Iris pigment epithelial cell (primary cell): ENCODE results near the gene DPT.

Experiments used
- DNase-seq: peaks from one replicate; pipeline ENCODE4 v3.0.0-alpha.2; 2011; ENCODE audit warnings: low read depth

Gene DPT

DNA sequence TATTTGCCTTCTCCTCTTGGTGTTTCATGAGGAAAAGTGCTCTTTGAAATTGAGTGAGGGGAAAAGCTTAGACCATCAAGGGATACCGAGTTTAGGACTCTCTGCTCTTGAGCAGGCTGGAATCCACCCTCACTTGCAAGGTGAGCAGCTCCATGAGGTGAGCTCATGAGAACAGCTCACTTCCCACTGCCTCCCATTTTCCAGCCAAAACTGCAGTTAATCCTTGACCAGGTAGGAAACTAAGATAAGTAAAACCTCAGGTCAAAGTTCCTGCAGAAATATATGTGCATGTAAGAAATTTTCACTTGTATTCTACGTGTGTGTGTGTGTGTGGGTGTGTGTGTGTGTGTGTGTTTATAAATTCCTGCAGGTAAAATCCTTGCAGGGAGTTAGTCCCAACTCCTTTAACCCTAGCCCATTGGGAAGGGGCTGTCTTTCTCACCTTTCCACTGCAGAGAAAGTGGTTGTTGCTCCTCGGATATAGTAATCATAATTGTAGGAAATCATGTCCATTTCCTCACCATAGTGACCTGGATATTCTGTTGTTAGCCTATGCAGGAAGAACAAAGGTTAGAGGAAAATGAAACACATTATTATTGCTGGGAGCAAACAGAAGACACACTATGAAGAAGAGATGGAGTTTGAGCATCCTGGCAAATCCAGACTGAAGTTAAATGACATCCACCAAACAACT, 28.3 kb downstream of the DPT start:
- DNase-seq: no peak

DNA sequence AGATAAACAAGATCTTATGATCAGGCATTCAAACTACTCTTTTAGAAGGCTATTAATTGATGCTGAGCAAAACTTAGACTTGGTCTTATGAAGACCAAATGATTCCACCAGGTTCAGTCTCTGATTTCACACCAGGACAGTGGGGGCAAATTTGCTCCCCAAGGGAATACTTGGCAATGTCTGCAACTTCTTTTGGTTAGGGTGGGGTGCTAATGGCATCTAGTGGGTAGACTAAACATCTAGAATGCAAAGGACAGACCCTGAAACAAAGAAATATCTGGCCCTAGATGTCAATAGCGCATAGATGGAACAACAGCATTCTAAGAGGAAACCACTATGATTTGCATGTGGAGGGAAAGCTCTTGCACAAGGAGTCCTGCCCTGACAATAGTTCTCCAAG, 30.6 kb downstream of the DPT start:
- DNase-seq: no peak

DNA sequence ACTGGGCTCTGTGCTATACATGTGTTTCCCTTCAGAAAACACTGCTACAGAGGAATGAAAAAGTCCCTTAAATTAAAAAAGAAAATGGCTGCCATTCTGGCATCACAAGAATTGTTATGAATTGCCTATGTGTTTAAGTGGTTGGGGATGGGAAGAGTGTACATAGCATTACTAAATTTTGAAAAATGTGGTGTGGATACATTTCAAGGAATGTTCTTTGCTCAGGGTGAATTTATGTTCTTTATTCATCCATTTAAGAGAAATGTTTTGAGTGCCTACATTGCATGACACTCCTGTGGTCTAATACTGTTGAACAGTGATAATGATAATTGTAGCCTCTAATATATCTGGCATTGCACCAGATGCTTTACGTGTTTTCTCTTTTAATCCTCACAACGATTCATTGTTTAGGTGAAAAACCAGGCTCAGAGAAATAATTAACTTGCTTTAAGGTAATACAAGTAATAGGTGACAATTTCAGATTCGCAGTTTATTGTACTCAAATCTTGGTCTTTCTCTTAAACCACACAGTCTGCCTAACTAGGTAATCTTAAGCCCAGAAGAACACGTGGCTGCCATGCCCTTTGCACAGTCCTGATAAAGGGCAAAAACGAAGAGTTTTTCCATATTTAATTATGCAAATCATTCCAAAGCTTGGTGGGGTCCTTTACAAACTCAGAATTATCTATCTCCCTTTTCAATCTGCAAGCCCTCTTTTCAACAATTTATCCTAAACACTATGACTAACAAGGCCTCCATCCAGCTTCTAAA, 31.5 kb downstream of the DPT start:
- no peak for DNase-seq

DNA sequence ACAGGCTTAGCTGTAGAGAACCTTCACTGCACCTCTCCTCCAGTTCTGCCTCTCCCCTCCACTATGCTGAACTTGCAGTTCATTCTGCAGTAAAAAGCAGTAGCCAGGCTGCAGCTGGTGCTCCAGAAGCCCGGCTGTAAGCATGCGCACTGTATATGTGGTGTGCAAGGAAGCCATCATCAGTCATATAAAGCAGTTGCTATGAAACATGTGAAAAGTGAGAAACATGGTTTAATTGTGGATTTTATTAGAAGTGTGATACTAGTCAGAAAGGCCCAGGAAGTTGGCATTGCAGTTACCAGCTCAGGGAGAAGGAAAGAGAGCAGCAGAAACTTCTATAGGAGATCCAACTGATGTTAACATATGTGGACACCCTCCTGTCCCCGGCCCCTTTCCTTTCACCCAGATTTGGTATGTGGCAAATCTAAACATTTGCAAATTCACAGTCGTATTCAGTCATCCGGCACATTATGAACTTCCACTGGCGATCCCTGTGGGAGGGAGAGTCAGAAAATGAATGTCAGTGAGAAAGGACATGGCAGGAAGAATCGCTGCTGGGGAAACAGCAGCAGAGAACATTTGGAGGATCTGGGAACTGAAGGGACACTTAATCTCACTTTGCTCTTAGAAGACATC, 32.8 kb downstream of the DPT start:
- DNase-seq: no peak

DNA sequence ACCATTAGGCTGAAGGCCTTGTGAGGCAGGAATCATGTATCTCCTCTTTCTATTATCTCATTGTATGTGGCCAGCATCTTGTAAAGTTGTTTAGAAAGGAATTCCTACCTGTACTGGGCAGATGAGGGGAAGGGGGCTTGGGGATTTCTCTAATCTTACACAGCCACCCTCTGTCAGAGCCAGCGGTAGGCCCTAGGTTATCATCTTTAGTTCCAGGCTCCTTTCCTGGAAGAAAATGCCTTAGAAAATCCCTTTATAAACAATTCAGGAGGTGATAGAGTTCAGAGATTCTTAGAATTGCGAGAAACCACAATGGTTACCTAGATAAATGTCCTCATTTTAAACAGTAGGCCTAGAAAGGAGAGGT, 35.2 kb downstream of the DPT start:
- DNase-seq: no peak

DNA sequence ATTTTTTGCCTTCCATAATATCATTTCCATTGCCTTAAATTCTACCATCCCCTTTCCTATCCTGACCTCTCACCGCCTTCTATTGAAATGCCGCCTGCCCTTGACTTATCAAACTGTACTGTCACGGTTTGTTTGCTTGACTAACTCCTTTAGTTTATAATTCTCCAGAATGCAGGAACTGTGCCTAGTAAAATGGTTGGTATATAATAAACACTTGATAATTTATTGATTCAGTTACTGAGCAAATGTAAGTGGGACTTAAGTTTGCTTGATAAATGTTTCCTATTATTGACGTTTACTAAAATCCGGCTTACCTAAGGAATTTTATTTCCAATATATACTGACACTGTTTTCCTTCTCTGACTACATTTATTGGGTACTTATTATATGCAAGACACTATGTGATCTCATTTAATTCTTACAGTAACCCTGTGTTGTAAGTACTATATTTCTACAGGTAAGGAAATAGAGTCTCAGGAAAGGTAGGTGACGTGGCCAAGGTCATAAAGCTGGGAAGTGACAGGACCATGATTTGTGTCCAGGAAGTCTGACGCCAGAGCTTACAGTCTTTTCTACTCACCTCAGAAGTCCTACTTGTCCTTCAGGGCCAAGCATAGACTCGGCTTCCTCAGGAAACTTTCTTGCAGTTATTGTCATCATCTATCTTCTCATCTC, 35.7 kb downstream of the DPT start:
- DNase-seq: no peak

DNA sequence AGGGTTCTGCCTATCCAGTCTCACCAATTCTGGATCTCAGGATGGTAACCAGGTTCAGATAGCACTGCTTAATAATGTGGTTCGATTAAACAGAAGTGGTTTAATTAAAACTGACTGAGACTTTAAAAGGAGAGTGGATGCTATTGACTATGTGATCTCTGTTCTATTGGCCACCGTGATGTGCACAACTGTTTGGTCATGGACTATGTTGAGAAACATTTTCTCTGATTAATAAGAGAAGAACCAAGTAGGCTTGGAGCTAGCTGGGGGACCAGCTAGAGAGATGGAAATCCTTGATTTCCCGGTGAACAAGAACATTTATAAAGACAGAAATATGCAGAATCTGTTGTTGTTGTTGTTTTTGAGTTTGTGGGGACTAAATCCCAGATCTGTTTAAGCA, 36.5 kb downstream of the DPT start:
- no peak for DNase-seq

DNA sequence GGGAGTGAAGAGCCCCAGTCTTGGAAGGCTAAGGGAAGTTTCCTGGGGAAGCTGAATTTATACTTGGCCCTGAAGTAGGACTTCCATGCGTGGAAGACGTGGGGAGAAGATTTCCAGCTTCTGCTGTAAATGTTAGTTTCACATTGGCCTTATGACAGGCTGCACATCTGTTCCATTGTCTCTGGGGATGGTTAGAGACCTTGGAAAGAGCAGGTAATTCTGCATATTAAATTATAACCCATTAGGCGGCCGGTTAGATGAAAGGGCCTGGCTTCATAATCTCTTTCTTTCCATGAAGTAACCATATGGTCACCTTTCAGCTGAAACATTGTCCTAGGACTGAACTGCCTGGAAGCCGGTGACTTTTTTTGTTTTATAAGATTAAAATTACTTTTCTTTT, 37.5 kb downstream of the DPT start:
- no peak for DNase-seq

DNA sequence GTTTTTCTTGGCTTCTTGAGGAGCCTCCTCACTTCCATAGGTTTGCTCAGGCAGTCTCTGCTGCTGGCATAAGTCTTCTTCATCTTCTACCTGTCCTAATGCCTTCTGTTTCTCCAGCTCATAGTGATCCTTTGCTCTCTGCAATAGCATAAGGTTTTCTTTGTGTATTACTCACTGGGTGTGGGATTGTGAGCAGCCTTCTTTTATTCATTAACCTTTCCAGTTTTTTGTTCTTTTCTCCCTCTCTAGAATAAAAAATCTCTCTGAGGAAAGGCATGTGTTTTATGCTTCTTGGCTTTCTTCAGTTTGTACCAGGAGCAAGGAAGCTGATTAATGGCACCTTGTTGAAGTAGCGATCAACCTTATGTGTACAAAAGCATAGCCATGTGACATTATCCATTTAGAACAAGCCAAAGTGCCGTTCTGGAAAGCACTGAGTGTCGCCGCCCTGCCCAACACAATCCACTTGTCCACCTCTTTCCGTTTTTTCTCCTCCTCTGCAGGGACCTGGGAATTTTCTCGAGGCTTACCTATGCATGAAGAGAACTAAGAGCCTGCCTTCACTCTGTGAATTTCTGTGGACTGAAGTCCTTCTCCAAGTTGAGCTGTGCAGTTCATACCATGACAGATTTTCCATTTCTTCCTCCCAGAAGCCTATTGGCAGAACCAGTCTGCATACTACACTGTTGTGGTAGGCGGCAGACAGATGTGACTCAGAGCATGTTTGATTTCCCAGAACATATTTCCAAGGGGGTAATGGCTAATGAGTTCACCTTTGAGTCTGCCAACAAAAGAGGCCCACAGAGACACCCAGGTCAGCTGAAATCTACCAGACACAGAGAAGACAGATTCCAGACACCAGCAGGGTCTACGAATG, 39.0 kb downstream of the DPT start:
- no peak for DNase-seq

DNA sequence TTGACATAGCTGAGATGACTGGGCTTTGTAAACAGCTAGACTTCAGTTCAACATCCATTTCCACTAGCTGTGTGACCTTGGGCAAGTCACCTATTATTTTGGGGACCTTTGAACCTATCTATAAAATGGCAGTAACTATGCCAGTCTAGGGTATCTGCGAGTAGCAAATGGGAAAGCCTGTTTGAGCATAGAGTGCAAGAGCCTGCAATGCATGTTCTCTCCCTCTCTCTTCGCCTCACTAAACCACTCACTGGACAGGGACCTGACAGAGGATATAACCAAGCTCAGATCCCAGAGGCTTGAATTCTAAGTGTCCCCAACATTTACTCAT, 39.7 kb downstream of the DPT start:
- DNase-seq: no peak

DNA sequence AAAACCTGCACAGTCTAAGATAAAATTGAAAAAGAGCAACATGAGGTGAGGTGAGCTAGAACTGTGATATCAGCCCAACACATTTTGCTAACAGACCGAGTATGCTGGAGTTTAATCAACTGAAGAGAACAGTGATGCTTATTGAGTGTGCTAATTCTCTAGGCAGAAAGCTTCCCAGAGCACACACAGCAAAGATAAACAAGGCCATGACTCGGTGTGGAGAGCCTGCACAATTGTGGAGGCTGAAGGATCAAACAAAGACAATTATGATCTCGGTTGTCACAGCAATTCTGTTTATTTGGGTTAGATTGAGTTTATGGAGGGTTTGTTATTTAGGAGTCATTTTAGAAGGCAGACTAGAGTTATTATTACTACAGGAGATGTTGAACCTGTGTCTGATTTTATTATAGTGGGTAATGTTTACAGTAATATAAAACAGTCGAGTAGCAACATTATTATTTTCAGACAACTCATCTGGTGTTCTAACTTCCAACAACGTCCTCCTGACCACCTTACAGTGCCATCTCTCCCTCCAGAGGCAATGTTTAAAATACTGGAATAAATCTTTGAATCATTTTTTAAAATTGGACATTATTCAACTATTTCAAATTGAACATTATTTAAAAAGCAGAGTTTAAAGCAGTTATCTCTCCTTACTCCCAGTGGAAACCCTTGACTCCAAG, 40.2 kb downstream of the DPT start:
- DNase-seq: no peak

DNA sequence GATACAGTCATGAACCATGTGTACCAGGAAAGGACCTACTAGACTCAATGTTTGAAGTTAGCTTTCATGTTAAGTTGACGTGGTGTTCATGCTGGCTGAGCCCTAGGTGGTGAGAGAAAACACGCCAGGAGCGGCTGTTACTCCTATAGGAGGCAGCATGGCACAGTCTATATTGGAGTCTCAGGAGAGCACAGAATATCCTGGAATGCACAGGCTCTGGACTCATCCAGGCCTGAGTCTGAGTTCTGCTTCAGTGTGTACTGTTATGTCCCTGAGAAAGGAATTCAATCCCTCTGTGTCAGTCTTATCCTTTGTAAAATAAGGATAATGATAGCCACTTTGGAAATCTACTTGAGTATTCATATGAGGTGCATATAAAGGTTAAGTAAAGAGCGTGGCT, 41.2 kb downstream of the DPT start:
- DNase-seq: no peak

DNA sequence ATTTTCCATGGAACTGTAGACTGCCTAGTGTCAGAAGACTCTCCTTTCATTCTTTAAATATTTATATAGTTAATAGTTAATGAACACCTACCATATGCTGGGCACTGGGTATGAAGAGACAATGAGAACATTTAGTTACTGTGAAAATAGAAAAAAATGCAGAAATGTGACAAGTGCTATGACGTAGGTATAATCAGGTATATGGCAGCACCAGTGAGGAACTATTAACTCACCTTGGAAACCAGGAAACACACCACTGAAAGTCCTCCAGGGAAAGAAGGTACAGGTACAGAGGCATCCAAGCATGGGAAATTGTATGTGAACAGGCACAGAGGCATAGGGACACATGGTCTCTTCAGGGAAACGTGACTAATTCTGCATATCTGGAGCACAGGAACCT, 42.3 kb downstream of the DPT start:
- no peak for DNase-seq

DNA sequence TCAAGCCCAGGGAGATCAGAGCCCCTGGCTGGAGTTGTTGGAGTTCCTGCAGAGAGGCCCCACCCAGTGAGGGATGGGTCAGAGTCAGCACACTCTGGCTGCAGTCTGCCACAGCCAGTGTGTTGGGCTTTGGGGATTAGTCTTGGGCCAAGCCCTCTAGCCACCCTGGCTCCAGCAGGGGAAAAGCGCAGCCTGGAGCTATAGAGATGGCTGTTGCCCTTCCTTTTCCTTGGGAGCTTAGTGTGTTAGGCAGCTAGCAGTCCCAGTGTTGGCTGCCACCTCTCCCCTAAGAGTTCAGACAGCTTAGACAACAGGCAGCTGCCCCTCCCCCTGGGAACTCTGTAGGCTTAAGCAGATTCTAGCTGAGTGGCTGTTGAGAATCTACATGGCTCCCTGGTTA, 45.1 kb downstream of the DPT start:
- no peak for DNase-seq

DNA sequence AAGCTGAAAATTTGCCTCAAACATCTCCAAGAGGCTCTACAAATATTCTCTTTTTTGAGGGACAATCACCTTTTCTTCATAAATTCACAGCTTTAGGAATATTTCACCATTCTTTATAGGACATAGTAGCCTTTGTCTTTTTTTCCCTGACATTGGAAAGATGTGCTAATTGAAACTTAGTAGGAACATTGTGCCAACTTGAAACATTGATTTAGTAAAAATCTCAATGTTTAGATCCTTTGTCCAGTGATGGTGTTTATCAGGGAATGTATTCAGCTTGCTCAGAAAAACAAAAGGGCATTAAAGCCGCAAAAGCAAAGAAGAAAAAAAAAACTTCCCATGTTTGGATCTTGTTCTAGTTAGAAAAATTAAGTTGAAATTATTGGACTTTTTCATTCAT, 52.1 kb downstream of the DPT start:
- no peak for DNase-seq

DNA sequence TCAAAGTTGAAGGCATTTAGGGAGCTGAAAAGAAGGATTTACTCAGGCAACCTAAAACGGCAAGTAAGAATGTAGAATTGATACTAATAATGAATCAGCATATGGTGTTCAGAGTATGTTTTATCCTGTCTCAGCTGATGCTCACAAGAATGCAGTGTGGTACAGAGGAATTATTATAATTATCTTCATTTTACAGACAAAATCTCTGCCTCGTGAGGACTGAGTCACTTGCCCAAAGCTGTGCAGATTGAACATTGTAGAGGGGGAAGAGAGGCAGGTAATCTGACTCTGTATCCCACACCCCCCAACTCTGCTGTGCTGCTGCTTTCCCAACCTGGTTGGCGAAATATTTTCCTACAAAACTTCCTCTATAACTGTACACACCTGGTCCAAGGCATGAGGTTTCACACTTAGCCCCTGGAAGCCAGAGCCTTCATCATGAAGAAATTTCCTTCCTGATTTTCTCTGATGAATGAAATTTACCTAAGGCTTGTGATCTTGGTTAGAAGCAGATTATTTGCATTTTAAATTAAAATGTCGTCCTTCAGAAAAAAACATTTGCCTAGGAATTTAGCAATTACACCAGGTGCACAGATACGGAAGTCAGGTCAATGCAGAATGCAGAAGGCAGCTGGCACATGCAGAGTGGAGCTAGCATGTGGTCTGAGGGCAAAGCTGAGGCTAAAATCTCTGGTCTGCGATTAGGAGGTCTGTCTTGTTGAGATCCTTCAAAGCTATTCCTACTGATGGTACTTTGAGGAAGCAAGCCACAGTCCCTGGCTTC, 52.8 kb downstream of the DPT start:
- DNase-seq: no peak

DNA sequence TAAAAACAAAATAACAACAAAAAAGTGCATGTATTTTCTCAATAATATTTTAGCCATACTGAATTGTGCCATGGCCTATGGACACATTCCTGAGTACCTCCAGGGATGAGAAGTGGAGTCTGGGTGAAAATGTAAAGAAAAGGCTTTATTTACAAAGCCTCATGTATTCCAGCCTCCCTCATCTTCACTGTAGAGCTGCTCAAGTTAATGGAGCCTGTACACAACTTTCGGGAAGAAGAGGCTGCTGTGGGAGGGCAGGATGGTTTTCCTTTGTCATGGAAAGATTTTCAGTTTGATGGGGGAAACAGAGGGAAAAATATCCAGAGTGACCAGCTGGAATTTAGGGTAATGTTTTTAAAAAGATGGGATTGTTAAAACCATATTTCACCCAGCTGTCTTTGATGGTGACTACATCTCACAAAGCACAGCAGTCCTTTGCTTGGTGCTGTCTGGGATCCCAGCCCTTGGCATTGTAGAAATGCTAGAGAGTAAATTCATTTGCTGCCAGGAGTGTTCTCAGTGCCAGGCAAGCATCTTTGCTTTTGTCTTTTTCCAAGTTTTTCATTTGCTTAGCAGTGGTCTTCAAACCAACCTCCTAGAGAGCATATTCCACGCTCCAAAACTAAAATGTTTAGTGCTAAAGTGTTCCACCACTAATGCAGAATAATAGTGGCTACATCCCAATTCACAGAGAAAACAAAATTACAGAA, 54.9 kb downstream of the DPT start:
- no peak for DNase-seq

DNA sequence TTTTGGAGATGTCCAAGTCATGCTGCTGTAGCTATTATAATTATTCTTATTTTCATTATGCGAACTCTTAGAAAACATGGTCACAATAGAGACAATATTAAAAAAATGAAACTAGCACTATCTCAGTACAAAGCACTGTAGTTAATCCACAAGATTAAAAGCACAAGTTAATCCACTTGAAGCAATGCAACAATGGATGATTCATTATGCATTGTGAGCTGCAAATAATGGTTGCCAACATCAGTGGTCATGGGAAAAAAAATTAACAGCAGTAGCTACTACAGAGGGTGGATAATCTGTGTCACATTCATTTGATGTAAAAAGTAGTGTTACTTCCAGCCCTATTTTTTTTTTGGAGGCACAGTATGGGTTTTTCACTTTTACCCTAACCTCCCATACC, 56.7 kb downstream of the DPT start:
- DNase-seq: no peak

DNA sequence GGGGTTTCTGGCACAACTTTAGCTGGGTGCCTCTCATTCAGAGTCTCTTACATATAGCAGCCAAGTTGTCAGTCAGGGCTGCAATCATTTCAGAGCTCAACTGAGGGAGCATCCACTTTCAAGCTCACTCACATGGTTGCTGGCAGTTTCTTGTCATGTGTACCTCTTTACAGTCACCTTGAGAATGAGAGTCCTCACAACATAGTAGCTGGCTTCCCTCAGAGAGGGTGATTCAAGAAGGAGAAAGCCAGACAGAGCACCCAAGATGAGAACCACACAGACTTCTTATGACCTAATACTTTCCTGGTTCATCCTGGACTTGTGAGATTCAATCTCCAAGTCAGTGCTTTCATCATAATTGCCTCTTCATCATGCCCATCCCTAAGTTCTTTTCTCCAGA, 57.2 kb downstream of the DPT start:
- no peak for DNase-seq

DNA sequence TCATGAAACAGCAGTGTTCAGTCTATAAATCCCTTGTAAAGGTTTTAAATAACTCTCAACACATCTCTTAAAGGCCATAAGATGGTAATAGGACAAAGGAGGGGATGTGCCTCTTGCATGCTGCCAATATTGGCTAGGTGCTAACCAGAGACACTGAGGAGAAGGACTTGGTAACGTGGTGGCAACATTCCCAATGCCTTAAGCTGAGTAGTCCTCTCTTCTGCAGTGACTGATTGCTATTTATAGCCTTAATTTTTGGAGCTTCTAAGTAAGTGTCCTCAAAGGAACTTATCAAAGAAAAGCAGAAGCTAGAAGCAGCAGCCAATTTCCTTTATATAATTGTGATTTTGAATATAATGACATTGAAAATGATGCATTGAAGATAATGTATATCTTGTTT, 63.0 kb downstream of the DPT start:
- no peak for DNase-seq
